Measurements from ENCODE around the gene SPCS1. TPM values are rescaled to one million over a fixed set of nuclear protein-coding genes. Genes with fewer than 3 reads are reported as not detected.
A peak's percentile ranks its signal among the peaks of the same experiment; 100 is the strongest.
"Not testable (repeated sequence)": the region's sequence is repeated elsewhere in the genome, so short reads cannot be mapped to it uniquely, and the experiment has no call there.

SPCS1 gene
- polyA plus RNA-seq, 4 donors: 166 to 185 (median 175) TPM

DNA sequence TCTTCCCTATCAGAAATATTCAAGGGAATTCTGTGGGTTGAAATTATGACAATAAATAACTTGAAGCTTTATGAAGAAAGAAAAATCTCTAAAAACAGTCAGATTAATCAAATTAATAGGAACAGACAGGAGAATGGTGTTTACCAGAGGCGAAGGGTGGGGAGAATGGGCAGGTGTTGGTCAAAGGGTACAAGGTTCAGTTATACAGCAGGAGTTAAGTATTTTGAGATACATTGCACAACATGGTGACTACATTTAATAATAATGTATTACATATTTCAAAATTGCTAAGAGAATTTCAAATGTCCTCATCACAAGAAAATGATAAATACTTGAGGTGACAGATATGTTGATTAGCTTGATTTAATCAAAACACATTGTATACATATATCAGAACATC is 18.6 kb downstream of the SPCS1 start:
- no peak for DNase-seq (ENCODE audit: low read depth in 4 of 4, low spot score in 3 of 4)

DNA sequence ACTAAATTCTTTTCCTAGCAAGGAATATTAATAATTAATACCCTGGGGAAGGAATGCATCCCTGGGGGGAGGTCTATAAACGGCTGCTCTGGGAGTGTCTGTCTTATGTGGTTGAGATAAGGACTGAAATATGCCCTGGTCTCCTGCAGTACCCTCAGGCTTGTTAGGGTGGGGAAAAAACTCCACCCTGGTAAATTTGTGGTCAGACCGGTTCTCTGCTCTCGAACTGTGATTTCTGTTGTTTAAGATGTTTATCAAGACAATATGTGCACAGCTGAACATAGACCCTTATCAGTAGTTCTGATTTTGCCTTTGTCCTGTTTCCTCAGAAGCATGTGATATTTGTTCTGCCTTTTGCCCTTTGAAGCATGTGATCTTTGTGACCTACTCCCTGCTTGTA is 22.8 kb downstream of the SPCS1 start:
- not testable (repeated sequence) for DNase-seq (ENCODE audit: low read depth in 4 of 4, low spot score in 3 of 4)

DNA sequence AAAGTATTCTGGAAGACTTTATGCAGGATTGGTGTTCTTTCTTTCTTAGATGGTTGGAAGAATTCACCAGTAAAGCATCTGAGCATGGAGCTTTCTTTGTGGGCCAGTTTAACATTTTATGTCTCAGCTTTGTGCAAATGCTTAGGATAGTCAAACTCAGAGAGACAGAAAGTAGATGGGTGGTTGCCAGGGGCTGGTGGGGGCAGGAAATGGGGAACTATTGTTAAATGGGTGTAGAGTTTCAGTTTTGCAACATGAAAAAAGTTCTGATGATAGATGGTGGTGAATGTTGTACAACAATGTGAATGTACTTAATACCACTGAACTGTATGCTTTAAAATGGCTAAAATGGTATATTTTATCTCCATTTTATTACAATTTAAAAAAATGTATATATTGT is 24.8 kb downstream of the SPCS1 start:
- no peak for DNase-seq (ENCODE audit: low read depth in 4 of 4, low spot score in 3 of 4)

DNA sequence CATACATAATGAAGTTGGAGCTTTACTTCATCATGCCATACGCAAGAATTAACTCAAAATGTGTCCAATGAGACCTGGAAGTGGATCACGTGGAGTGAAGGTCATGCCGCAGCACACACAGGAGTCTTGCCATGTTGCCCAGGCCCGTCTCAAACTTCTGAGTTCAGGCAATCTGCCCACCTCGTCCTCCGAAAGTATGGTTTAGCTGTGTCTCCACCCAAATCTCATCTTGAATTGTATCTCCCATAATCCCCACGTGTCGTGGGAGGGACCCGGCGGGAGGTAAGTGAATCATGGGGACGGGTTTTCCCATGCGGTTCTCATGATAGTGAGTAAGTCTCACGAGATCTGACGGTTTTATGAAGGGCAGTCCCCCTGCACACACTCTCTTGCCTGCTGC is 25.7 kb downstream of the SPCS1 start:
- no peak for DNase-seq (ENCODE audit: low read depth in 4 of 4, low spot score in 3 of 4)

DNA sequence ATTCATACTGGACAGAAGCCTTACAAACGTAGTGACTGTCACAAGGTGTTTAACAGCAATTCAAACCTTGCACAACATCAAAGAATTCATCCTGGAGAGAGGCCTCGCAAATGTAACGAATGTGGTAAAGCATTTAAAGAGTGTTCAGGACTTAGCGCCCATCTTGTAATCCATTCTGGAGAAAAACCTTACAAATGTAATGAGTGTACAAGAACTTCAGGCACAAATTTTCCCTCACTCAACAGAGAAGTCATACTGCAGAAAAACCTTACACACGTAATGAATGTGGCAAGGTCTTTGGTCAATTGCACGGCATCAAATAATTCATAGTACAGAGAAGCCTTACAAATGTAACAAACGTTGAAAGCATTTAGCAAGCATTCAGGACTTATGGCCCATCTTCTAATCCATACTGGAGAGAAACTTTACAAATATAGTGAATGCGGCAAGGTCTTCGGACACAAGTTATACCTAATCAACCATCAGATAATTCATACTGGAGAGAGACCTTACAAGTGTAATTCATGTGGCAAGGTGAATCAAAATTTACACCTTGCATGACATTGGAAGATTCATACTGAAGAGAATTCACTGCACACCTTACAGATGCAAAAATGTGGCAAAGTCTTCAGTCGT is 27.5 kb downstream of the SPCS1 start:
- no peak for DNase-seq (ENCODE audit: low read depth in 4 of 4, low spot score in 3 of 4)

DNA sequence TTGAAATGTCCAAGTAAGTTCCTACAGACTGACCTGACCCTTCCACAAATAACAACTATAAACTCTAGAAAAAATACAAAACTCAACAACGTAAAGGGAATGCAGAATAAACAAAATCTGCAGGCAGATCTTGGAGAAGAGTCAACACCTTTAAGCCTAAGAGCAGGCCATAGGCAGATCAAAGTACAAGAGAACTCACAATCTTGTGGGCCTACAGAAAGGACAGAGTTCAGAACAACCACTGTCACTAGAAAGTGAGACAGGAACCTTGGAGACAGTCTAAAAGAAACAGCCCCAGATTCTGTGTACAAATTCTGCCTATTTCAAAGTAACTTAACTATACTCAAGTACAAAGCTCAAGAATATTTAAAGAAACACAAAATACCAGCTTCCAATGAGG is 33.8 kb downstream of the SPCS1 start:
- DNase-seq (ENCODE audit: low read depth in 4 of 4, low spot score in 3 of 4): no peak

DNA sequence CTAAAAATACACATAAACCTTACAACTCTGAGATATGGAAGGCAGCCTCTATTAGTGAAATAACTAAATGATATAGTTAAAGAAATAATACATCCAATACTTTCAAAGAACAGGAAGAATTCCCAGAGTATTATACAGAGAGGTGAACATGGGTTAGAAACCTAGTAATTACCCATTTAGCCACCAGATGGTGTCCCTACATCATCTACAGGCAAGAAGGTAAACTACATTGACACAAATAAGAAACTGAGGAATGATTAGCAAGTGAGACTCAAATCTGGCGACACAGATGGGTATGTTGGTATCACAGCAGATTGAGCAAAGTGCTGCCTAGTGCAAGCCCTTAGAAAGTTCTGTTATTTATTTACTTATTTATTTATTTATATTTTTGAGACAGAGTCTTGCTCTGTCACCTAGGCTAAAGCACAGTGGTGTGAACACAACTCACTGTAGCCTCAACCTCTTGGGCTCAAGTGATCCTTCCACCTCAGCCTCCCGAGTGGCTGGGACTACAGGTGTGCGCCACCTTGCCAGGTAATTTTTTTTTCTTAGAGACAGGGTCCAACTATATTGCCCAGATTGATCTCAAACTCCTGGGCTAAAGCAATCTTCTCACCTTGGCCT is 36.6 kb downstream of the SPCS1 start:
- peak in 2 of 4 donors; percentile 7 to 12 for DNase-seq (ENCODE audit: low read depth in 4 of 4, low spot score in 3 of 4)

DNA sequence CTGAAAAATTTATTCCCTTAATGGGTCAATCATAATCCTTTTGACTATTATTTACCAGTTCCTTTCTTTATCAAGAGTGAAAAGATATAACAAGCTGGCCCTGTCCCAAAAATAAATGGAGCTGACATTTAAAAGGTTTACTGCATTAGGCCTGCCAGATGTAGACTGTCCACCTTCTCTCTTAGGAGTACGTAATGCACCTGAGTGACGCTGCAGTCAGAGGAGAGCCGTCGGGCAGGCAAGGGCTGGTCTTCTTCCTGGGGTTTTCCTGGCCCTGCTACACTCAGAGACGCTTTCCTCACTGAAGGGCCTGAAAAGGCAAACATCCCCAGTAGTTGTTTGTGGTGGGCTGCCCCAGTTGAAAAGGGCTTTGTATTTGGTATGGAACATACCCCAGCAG is 37.2 kb downstream of the SPCS1 start:
- DNase-seq (ENCODE audit: low read depth in 4 of 4, low spot score in 3 of 4): no peak

DNA sequence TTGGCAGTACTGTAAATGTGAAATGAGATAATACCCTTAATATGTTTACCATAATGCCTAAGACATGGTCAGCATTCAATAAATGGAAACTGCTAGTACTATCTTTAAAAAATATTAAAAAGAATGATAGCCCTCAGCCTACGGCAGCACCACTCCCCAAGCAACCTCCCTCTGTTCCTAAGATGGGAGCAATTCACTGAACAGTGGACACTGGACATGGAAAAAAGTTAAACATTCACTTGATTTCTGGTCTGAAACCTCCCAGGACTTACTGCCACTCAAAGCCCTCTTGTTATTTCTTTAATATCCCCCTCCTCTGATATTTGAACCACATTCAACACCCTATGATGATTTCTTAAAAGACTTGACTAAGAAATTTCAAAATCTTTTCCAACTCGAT is 37.8 kb downstream of the SPCS1 start:
- DNase-seq (ENCODE audit: low read depth in 4 of 4, low spot score in 3 of 4): no peak

DNA sequence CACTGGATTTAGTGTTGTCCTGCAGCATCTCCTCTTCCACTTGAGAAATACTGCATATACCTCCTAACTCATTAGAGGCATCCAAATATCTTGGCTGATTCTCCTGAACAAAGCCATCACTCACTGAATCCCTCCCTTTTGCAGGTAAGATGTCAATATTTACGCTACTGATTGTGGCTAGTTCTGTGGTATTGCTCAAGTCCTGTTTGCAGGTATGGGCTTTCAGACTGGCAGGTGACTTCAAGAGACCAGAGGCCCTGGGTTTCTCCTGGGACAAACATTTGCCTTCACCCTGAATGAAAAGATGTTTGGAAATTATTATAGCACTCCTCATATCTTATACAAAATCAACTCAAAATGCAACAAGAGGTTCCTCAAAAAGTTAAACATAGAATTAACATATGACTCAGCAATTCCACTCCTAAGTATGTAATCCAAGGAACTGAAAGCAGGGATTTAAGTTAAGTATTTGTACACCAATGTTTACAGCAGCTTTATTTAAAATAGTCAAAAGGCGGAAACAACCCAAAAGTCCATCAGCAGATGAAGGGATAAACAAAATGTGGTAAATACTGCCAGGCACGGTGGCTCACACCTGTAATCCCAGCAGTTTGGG is 46.2 kb downstream of the SPCS1 start:
- DNase-seq (ENCODE audit: low read depth in 4 of 4, low spot score in 3 of 4): no peak

DNA sequence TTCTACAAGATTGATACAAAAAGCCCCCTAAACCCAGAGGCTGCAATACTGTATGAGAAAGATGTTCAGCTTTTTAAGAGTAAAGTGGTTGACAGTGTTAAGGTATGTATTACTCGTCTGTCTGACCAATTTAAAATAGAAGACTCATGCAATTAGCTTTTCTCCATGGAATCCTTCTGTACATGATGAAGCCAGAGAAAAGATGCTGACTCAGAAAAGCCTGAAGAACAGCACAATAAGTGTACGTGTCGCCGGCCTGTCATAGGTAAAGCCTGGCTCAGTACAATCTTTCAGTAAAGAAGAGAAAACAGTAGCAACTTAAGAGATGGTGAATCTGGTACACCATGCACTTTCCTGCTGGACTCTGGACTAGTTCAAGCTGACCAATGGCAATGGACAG is 48.5 kb downstream of the SPCS1 start:
- no peak for DNase-seq (ENCODE audit: low read depth in 4 of 4, low spot score in 3 of 4)

DNA sequence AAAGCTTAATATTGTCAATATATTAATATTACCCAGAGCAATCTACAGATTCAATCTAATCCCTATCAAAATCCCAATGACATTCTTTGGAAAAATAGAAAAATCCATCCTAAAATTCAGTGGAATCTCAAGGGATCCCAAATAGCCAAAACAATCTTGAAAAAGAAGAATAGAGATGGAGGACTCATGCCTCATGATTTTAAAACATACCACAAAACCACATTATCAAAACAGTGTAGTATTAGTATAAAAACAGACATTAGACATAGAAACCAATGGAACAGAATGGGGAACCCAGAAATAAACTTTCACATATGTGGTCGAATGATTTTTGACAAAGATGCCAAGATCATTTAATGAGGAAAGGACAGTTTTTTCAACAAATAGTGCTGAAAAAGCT is 50.2 kb downstream of the SPCS1 start:
- DNase-seq (ENCODE audit: low read depth in 4 of 4, low spot score in 3 of 4): no peak

Other genes starting within 250 kb of the SPCS1 start
- 10 to 100 TPM; 31.3 to 42.3 (median 38.5) TPM for gene STAB1, start 210.8 kb upstream of the SPCS1 start, polyA plus RNA-seq (ENCODE audit: insufficient read length in 4 of 4)
- 100 to 1,000 TPM; 130 to 160 (median 147) TPM for gene NT5DC2, start 172.2 kb upstream of the SPCS1 start, polyA plus RNA-seq (ENCODE audit: insufficient read length in 4 of 4)
- 10 to 100 TPM; 15.2 to 24.7 (median 18.3) TPM for gene UQCC5, start 169.5 kb upstream of the SPCS1 start, polyA plus RNA-seq (ENCODE audit: insufficient read length in 4 of 4)
- 10 to 100 TPM; 55.6 to 67.0 (median 64.2) TPM for gene PBRM1, start 20.2 kb upstream of the SPCS1 start, polyA plus RNA-seq (ENCODE audit: insufficient read length in 4 of 4)
- 100 to 1,000 TPM in 2 of 4 donors, 10 to 100 TPM in 2; 84.9 to 105 (median 100) TPM for gene GNL3, start 20.1 kb upstream of the SPCS1 start, polyA plus RNA-seq (ENCODE audit: insufficient read length in 4 of 4)
- gene GLT8D1, start 315 bp upstream of the SPCS1 start, polyA plus RNA-seq (ENCODE audit: insufficient read length in 4 of 4): 100 to 1,000 TPM; 122 to 141 (median 138) TPM
- 10 to 100 TPM; 23.0 to 27.6 (median 25.6) TPM for gene NEK4, start 64.8 kb downstream of the SPCS1 start, polyA plus RNA-seq (ENCODE audit: insufficient read length in 4 of 4)
- gene ITIH1, start 71.5 kb downstream of the SPCS1 start, polyA plus RNA-seq (ENCODE audit: insufficient read length in 4 of 4): under 1 TPM in 3 of 4 donors, not detected in 1; 0.05 to 0.56 (median 0.22) TPM
- 1 to 10 TPM; 4.8 to 6.0 (median 5.6) TPM for gene ITIH3, start 88.7 kb downstream of the SPCS1 start, polyA plus RNA-seq (ENCODE audit: insufficient read length in 4 of 4)
- 1 to 10 TPM; 5.2 to 7.3 (median 6.9) TPM for gene ITIH4, start 124.6 kb downstream of the SPCS1 start, polyA plus RNA-seq (ENCODE audit: insufficient read length in 4 of 4)
- 1 to 10 TPM in 1 of 4 donors, under 1 TPM in 2, not detected in 1; 0.60 to 1.0 (median 0.62) TPM for gene MUSTN1, start 128.9 kb downstream of the SPCS1 start, polyA plus RNA-seq (ENCODE audit: insufficient read length in 4 of 4)
- 10 to 100 TPM; 13.4 to 15.8 (median 14.5) TPM for gene STIMATE, start 191.4 kb downstream of the SPCS1 start, polyA plus RNA-seq (ENCODE audit: insufficient read length in 4 of 4)

All from right renal pelvis (tissue), 4 donors.